H7 (cell line): Measurements from ENCODE around the gene DCLK1. TPM values are rescaled to one million over a fixed set of nuclear protein-coding genes. Genes with fewer than 3 reads are reported as not detected.
"Not testable (repeated sequence)": the region's sequence is repeated elsewhere in the genome, so short reads cannot be mapped to it uniquely, and the experiment has no call there.

Experiments used
- DNase-seq: peaks from one replicate; pipeline ENCODE4 v3.0.0; 2012
- H3K27me3 ChIP-seq: 2 replicates; pipeline ENCODE4 v1.6.0; 2011; ENCODE audit warnings: mild to moderate bottlenecking, low read length; ENCODE audit not compliant: control insufficient read depth, insufficient read depth
- H3K36me3 ChIP-seq: replicated peaks from 2 replicates; pipeline ENCODE4 v1.5.1; 2011; ENCODE audit warnings: low read length; ENCODE audit not compliant: control insufficient read depth, insufficient read depth
- H3K4me3 ChIP-seq: 2 replicates; pipeline ENCODE4 v1.5.1; 2011; ENCODE audit warnings: low read depth, mild to moderate bottlenecking, control low read depth, low read length, moderate library complexity; ENCODE audit not compliant: insufficient read depth
- total RNA-seq: library from RNA; depleted of rRNA; stranded (reverse); fragments of >200 nt; shearing (Covaris generic); gene quantifications from 2 replicates; pipeline ENCODE4 v1.2.3, GENCODE V29; 2014

The DCLK1 gene
- total RNA-seq, 1 experiment from 2014 or later: 10.4 TPM

GRCh38 chr13:35984287-35984686 is 146.9 kb downstream of the DCLK1 start:
- H3K4me3 ChIP-seq: no peak overlapping the region
- no peaks in the 10 kb centered on the region for H3K36me3 ChIP-seq
- no peak for DNase-seq
- no peaks in the 10 kb centered on the region for H3K27me3 ChIP-seq

DNA sequence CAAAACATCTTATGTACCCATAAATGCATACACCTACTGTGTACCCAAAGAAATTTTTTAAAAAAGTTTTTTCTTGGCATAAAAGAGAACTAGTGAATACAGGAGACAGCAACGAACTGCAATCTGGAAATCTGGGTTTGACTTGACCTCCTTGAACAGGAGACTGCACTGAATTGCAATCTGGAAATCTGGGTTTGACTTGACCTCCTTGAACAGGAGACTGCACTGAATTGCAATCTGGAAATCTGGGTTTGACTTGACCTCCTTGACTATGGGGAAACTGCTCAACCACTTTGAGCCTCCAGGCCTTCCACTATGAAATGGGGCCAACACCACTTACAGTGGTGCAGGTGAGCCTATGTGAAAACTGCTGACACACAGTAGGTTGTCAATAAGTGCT is 147.5 kb downstream of the DCLK1 start:
- H3K36me3 ChIP-seq, DNase-seq, H3K4me3 ChIP-seq, H3K27me3 ChIP-seq: not testable (repeated sequence)

DNA sequence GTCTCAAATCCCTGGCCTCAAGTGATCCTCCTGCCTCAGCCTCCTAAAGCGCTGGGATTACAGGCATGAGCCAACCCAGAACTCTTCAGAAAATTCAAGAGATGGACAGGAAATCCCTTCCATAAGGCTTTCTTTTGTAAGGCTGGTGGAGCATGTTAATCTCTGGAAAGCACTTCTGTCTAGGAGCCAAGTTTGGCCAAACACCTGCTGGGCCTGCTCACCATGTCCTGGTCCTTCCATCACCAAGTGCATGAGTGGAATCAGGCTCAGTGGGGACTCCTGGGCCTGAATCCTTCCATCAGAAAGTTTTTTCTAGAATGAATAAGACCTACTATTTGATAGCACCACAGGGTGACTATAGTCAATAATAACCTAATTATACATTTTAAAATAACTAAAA is 148.0 kb downstream of the DCLK1 start:
- H3K27me3 ChIP-seq: no peaks in the 10 kb centered on the region
- H3K36me3 ChIP-seq: no peaks in the 10 kb centered on the region
- no peak overlapping the region for H3K4me3 ChIP-seq
- no peak for DNase-seq

GRCh38 chr13:35979361-35979951 is 151.7 kb downstream of the DCLK1 start:
- Histone ChIP-seq H3K36me3 (no peaks in the 10 kb centered on the region), H3K4me3 (no peak overlapping the region), H3K27me3 (no peaks in the 10 kb centered on the region)
- DNase-seq: no peak

DNA sequence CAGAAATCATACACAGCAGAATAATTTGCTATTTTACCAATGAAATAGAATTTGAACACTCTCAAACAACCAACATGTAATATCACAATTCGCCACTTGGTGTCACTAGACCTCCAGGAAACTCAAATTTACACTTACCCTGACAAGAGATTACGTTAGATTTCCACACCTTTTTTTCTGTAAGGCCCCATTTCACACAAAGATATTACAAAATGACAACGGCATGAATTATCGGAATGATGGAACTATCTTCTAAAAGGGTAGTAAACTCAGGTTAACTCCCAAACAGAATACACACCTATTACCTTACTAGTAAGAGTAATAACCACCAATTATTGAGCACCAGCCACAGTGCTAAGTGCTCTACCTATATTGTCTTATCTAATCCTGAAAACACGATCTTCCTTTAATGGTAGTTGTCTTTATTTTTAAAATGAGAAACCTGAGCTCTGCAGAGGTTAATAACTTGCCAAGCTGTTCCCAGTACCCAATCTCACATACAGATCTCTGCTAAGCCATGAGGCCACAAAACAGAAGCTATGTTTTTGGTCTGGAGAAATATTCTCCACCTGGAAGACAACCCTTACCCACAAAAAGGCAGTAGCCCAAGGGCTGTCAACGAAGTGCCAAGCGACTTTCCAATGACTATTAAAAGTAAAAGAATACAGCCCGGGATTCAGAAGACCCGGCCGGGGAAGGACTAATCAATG is 152.4 kb downstream of the DCLK1 start:
- DNase-seq: peak; percentile 66
- H3K36me3 ChIP-seq: no peaks in the 10 kb centered on the region
- H3K27me3 ChIP-seq: no peaks in the 10 kb centered on the region
- no peak overlapping the region for H3K4me3 ChIP-seq

DNA sequence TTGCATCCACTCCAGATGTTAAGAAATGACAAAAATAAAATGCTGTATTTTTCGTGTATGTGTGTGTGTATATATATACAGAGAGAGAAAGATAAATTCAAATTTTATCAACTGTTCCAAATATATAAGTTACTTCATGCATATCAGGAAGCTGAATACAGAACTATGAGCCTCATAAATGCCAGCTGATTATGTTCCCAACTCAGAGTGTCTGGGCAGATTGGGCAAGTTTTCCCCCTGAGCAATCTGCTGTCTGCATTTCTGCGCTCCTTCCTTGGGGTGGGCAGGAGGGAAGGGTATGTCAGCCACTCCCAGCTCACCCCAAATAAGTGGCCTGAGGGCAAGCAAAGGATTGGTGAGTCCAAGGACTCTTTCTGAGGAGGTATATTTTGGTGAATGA is 154.1 kb downstream of the DCLK1 start:
- no peaks in the 10 kb centered on the region for H3K27me3 ChIP-seq
- H3K36me3 ChIP-seq: no peaks in the 10 kb centered on the region
- H3K4me3 ChIP-seq: no peak overlapping the region
- no peak for DNase-seq

- H3K4me3 ChIP-seq: no peak overlapping the region
- H3K36me3 ChIP-seq: no peaks in the 10 kb centered on the region
- DNase-seq: no peak
- H3K27me3 ChIP-seq: no peaks in the 10 kb centered on the region
These were observed 155.1 kb downstream of the DCLK1 start for GRCh38 chr13:35976126-35976525.

DNA sequence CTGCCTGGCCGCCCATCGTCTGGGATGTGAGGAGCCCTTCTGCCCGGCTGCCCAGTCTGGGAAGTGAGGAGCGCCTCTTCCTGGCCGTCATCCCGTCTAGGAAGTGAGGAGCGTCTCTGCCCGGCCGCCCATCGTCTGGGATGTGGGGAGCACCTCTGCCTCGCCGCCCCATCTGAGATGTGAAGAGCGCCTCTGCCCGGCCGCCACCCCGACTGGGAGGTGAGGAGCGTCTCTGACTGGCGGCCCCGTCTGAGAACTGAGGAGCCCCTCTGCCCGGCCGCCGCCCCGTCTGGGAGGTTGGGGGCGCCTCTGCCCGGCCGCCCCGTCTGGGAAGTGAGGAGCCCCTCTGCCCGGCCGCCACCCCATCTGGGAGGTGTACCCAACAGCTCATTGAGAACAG is 164.2 kb downstream of the DCLK1 start:
- not testable (repeated sequence) for H3K4me3 ChIP-seq, H3K36me3 ChIP-seq, DNase-seq, H3K27me3 ChIP-seq

- Histone ChIP-seq H3K4me3 (no peak overlapping the region), H3K36me3 (no peaks in the 10 kb centered on the region), H3K27me3 (no peaks in the 10 kb centered on the region)
- DNase-seq: no peak
These were observed 165.2 kb downstream of the DCLK1 start for GRCh38 chr13:35966024-35966423.

GRCh38 chr13:35965226-35965927 is 165.8 kb downstream of the DCLK1 start:
- Histone ChIP-seq H3K4me3 (no peak overlapping the region), H3K27me3 (no peaks in the 10 kb centered on the region), H3K36me3 (no peaks in the 10 kb centered on the region)
- DNase-seq: no peak

DNA sequence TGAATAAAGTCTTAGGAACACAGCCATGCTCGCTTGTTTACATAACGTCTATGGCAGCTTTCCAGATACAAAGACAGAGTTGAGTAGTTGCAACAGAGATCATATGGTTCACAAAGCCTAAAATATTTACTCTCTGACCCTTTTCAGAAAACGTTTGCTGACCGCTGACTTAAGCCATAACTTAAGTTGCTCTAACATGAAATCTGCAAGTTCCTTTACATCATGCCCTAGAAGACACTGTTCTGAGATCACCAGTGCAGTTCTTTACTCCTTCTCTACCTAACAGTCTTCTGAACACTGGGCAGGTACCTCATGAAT is 166.4 kb downstream of the DCLK1 start:
- no peaks in the 10 kb centered on the region for H3K27me3 ChIP-seq
- no peak overlapping the region for H3K4me3 ChIP-seq
- DNase-seq: no peak
- no peaks in the 10 kb centered on the region for H3K36me3 ChIP-seq

DNA sequence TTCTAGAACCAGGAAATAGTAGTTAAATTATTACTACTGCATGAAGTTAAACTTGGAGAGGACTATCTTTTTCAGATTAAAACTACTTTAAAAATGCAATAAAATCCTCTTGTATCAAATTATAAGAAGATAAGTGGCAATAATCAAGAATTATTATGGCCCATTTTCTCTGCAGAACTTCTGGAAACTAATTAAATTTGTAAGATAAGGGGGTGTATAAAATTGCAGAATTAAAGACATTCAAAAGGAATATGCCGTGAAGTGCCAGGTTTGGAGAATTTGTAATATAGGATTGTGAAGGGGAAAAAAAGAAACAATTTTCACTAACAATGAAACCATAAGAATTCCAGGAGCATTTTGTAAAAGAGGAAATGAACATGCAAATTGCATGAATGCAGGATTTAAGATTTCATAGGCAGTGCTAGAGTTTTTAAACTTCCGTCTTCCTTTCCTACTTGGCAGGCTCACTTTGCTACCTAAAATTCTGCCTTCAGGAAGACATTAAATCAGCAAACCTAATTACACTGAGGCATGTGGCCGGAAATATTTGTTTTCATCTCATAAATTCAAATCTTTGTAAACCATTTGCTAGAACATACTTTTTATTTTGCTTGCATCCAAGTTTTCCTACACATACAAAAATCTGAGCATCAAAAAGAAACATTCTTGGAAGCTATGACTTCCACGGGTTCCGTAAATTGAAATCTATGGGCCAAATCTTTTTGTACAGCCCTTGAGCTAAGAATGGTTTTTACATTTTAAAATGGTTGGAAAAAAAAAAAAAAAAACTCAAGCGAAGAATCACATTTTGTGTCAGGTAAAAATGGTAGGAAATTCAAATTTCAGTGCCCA is 166.9 kb downstream of the DCLK1 start:
- no peak for DNase-seq
- Histone ChIP-seq H3K4me3 (no peak overlapping the region), H3K36me3 (no peaks in the 10 kb centered on the region), H3K27me3 (no peaks in the 10 kb centered on the region)

GRCh38 chr13:35961461-35962220 is 169.5 kb downstream of the DCLK1 start:
- Histone ChIP-seq H3K36me3 (no peaks in the 10 kb centered on the region), H3K4me3 (no peak overlapping the region), H3K27me3 (no peaks in the 10 kb centered on the region)
- DNase-seq: no peak

- DNase-seq: no peak
- Histone ChIP-seq H3K36me3 (no peaks in the 10 kb centered on the region), H3K27me3 (no peaks in the 10 kb centered on the region), H3K4me3 (no peak overlapping the region)
These were observed 170.2 kb downstream of the DCLK1 start for GRCh38 chr13:35961002-35961401.
